Mesothelial cell of epicardium (in vitro differentiated cells): ENCODE measurements around the gene GORASP2. TPM values are rescaled to one million over a fixed set of nuclear protein-coding genes. Genes with fewer than 3 reads are reported as not detected.
"Not testable (repeated sequence)": the region's sequence is repeated elsewhere in the genome, so short reads cannot be mapped to it uniquely, and the experiment has no call there.

Source experiments
- DNase-seq, 2 experiments: peaks; one replicate each; pipeline ENCODE4 v3.0.0; 2021; ENCODE audit warnings: low spot score in 2 of 2; ENCODE audit not compliant: unreplicated experiment in 2 of 2
- H3K27ac Mint-ChIP-seq: 2 replicates; pipeline ENCODE4 v1.8.0; 2021; ENCODE audit warnings: mixed read lengths
- H3K27me3 Mint-ChIP-seq: 2 replicates; pipeline ENCODE4 v1.8.0; 2021; ENCODE audit warnings: low read depth, mixed read lengths
- H3K36me3 Mint-ChIP-seq: 2 replicates; pipeline ENCODE4 v1.8.0; 2021; ENCODE audit warnings: mixed read lengths
- H3K4me1 Mint-ChIP-seq: 2 replicates; pipeline ENCODE4 v1.8.0; 2021; ENCODE audit warnings: mixed read lengths
- H3K4me3 Mint-ChIP-seq: 2 replicates; pipeline ENCODE4 v1.8.0; 2021; ENCODE audit warnings: mild to moderate bottlenecking, moderate library complexity, mixed read lengths
- H3K9me3 Mint-ChIP-seq: 2 replicates; pipeline ENCODE4 v1.8.0; 2021; ENCODE audit warnings: mixed read lengths
- total RNA-seq: library from RNA; stranded (reverse); gene quantifications from 3 replicates; pipeline ENCODE4 v1.2.1, GENCODE V29; 2021
- TF ChIP-seq, protein P1 (sequence below): fragments of 200-600 bp; sonication (generic); IDR thresholded peaks from one replicate; pipeline ENCODE4 v1.5.0; 2021; ENCODE audit warnings: antibody characterized with exemption; ENCODE audit not compliant: unreplicated experiment

GORASP2 gene
- total RNA-seq, 1 donor from 2014 or later, result 91.1 TPM

GRCh38 chr2:170917219-170917913 lies 11.7 kb upstream of the GORASP2 start:
- Mint-ChIP-seq H3K27ac (no peak overlapping the region), H3K27me3 (no peaks in the 10 kb centered on the region), H3K36me3 (peaks cover 15% of the 10 kb centered on the region), H3K4me3 (no peak overlapping the region), H3K9me3 (peaks cover 45% of the 10 kb centered on the region), H3K4me1 (no peaks in the 10 kb centered on the region)
- TF ChIP-seq, protein P1, sequence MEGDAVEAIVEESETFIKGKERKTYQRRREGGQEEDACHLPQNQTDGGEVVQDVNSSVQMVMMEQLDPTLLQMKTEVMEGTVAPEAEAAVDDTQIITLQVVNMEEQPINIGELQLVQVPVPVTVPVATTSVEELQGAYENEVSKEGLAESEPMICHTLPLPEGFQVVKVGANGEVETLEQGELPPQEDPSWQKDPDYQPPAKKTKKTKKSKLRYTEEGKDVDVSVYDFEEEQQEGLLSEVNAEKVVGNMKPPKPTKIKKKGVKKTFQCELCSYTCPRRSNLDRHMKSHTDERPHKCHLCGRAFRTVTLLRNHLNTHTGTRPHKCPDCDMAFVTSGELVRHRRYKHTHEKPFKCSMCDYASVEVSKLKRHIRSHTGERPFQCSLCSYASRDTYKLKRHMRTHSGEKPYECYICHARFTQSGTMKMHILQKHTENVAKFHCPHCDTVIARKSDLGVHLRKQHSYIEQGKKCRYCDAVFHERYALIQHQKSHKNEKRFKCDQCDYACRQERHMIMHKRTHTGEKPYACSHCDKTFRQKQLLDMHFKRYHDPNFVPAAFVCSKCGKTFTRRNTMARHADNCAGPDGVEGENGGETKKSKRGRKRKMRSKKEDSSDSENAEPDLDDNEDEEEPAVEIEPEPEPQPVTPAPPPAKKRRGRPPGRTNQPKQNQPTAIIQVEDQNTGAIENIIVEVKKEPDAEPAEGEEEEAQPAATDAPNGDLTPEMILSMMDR, result no peak
- DNase-seq, result no peak

GRCh38 chr2:170917957-170918356 lies 11.1 kb upstream of the GORASP2 start:
- Mint-ChIP-seq H3K9me3 (peaks cover 42% of the 10 kb centered on the region), H3K27me3 (no peaks in the 10 kb centered on the region), H3K27ac (no peak overlapping the region), H3K36me3 (peaks cover 14% of the 10 kb centered on the region), H3K4me3 (no peak overlapping the region), H3K4me1 (no peaks in the 10 kb centered on the region)
- no peak for DNase-seq
- TF ChIP-seq, protein P1, result no peak

- not testable (repeated sequence) for DNase-seq, H3K27ac Mint-ChIP-seq, H3K4me1 Mint-ChIP-seq, H3K27me3 Mint-ChIP-seq, H3K36me3 Mint-ChIP-seq, H3K4me3 Mint-ChIP-seq
- peaks cover 28% of the 10 kb centered on the region for H3K9me3 Mint-ChIP-seq
Measured at GRCh38 chr2:170921873-170922272, 7.2 kb upstream of the GORASP2 start.

DNA sequence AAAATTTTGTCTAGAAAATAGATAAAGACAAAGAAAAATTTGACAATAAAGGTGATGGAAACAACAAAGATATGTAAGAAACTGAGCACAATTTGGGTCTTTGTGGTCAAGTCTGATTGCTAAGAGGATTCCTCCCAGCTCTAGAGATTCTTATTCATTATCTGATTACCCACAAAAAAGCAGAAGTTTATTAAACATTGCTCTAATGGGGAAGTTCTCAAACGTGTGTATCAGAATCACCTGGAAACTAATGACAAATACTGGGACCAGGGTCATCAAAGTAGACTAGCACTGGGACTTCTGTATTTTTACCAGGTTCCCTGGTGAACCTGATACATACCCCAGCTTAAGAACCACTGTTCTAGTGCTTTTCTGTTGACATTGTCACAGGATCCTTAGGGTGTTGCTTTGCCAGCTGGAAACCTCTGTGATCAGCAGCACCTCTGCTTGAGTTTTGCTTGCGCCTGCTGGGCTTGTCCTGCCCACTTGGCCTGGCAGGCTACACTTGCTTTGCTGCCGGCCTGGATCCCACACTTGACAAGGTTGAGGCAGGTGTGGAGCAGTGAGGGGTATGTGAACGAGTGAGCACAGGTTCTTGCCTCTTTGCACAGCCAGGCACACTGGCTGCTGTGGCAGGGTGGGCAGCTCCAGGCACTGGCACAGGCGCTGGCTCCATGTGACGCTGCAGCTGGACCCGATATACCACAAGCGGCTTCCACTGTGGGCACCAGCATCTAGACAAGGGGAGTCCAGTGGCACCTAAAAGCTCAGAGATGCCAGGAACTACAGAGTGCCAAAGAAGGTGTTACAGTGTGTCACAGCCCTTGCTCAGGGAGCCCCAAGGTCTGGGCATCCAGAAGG lies 6.2 kb upstream of the GORASP2 start:
- DNase-seq, result no peak
- no peaks in the 10 kb centered on the region for H3K4me1 Mint-ChIP-seq
- H3K4me3 Mint-ChIP-seq, result no peak overlapping the region
- H3K36me3 Mint-ChIP-seq, result peaks cover 2% of the 10 kb centered on the region
- TF ChIP-seq, protein P1, result no peak
- no peaks in the 10 kb centered on the region for H3K27me3 Mint-ChIP-seq
- H3K27ac Mint-ChIP-seq, result no peak overlapping the region
- H3K9me3 Mint-ChIP-seq, result peaks cover 22% of the 10 kb centered on the region

GRCh38 chr2:170923799-170924198 lies 5.3 kb upstream of the GORASP2 start:
- TF ChIP-seq, protein P1, result no peak
- Mint-ChIP-seq H3K9me3 (peaks cover 16% of the 10 kb centered on the region), H3K27ac (no peak overlapping the region), H3K4me3 (no peak overlapping the region), H3K36me3 (no peaks in the 10 kb centered on the region), H3K4me1 (peaks cover 6% of the 10 kb centered on the region), H3K27me3 (no peaks in the 10 kb centered on the region)
- no peak for DNase-seq

- peaks cover 10% of the 10 kb centered on the region for H3K9me3 Mint-ChIP-seq
- no peaks in the 10 kb centered on the region for H3K36me3 Mint-ChIP-seq
- no peak for DNase-seq
- H3K27ac Mint-ChIP-seq, result no peak overlapping the region
- peaks cover 6% of the 10 kb centered on the region for H3K4me1 Mint-ChIP-seq
- H3K4me3 Mint-ChIP-seq, result no peak overlapping the region
- H3K27me3 Mint-ChIP-seq, result no peaks in the 10 kb centered on the region
- TF ChIP-seq, protein P1, result no peak
Measured at GRCh38 chr2:170924969-170925368, 4.1 kb upstream of the GORASP2 start.
